Measurements from ENCODE around the gene TUBB1.

TUBB1 gene

DNA sequence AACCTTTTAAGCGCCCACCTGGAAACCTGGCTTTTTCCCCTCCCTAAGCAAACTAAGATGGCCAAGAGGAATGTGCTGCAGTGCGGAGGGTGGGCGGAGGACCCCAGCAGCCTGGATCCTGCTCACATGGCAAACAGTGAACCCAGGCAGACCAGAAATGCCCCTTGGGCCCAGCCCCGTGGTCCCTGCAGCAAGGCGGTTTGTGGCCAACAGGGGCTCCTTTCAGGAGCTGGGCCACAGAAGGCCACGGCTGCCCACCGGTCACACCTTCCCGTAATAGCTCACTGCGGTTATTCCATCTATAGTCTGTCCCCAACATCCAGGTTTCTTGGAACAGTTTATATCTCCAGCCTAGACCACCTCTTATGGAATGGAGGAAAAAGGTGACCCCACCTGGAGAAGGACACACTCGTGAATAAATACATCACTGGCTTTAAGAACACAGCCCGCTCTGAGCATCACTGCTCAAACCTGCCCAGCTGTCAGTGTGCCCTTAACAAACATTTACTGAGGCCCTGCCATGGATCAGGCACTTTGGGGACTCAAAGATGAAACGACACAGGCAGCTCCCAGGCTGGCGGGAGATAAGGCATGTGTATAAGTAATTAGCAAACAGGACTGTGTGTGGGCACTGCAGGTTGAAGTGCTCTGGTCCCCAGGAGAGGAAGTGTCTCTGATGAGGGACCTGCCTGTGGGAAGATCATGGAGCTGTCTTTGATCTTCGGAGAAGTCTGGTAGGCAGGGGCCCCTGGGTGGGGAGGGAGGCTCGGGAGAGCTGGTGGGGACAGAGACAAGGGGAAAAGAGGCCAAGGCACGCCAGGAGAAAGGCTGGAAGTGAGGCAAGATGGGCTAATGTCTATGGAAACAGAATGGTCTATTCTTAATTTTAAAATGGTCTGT is 3.2 kb upstream of the TUBB1 start:
- H3K9ac ChIP-seq (ENCODE audit: low read length): no peak overlapping the region
- no peak overlapping the region for H3K4me3 ChIP-seq (ENCODE audit: low read length)
- H3K9me3 ChIP-seq (ENCODE audit: control insufficient read depth, low read depth, low read length): no peaks in the 10 kb centered on the region
- H3K27ac ChIP-seq (ENCODE audit: low read length): no peak overlapping the region
- H3K27me3 ChIP-seq (ENCODE audit: control insufficient read depth, insufficient read depth, low read length): no peaks in the 10 kb centered on the region
- H3K36me3 ChIP-seq (ENCODE audit: control insufficient read depth, low read depth, low read length): no peaks in the 10 kb centered on the region
- H3K4me1 ChIP-seq (ENCODE audit: control insufficient read depth, low read depth, low read length): peaks cover 3% of the 10 kb centered on the region

DNA sequence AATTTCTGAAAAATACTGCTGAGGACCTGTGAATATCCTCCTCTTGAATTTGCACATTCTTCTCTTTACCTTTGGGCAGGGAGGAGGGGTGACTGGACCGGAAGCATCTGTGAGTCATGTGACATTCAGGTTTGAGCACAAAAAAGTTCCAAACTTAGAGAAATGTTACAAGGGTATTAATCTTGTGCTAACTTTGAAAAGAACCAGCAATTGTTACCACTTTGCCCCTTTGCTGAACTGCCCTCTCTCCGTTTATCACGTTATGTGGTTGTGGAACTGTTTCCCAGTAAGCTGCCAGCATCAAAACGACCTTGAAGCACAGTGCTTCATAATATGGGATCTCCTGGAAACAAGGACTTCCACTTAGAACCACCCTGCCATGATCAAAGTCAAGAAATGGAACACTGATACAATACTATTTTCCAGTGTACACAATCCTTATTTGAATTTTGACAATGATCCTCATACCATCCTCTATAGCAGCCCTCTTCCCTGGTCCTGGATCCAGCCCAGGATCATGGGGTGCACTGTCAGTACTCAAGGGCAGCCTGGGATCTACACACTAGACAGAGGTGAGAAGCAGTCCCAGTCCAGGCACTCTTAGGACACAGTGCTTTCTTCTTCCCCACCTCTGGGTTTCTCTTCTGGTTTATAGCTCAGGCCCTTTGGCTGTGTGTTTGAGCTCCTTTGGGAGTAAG is 2.3 kb upstream of the TUBB1 start:
- no peaks in the 10 kb centered on the region for H3K36me3 ChIP-seq (ENCODE audit: control insufficient read depth, low read depth, low read length)
- no peak overlapping the region for H3K27ac ChIP-seq (ENCODE audit: low read length)
- H3K4me1 ChIP-seq (ENCODE audit: control insufficient read depth, low read depth, low read length): no peaks in the 10 kb centered on the region
- no peak overlapping the region for H3K4me3 ChIP-seq (ENCODE audit: low read length)
- no peaks in the 10 kb centered on the region for H3K27me3 ChIP-seq (ENCODE audit: control insufficient read depth, insufficient read depth, low read length)
- no peak overlapping the region for H3K9ac ChIP-seq (ENCODE audit: low read length)
- no peaks in the 10 kb centered on the region for H3K9me3 ChIP-seq (ENCODE audit: control insufficient read depth, low read depth, low read length)

DNA sequence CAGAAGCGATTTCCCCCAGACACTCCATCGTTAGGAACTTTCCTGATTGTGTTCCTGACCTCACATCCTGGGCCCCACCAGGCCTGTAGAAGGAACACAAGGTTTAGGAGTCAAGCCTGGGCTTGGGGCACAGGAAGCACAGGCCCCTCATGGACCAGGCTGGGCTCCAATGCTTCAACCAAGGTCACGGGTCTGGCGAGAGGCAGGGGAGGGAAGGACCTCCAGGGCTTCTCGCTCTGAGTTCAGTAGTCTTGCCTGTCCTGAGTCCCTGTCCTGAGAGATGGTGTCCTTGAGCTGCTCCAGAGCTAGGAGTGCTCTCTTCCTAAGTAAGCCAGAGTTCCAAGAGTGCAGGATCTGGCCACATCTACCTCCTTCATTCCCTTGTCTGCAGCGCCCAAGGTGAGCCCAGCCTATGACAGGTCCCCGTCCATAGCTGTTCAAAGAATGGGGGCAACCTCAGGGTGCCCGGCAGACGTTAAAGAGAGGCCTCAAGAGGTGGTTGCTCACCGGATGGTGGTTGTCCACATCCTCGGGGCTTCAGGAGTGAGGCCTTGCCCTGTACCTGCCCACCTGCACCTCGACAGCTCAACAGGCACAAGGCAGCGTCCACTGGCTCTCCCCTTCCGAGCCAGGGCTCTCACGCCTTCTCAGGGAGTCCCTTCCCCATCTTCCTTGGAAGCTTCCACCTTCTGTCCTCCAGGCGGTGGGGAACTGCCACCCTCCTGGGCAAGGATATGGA is 1.6 kb upstream of the TUBB1 start:
- Histone ChIP-seq H3K4me3 (ENCODE audit: low read length) (no peak overlapping the region), H3K36me3 (ENCODE audit: control insufficient read depth, low read depth, low read length) (peaks cover 3% of the 10 kb centered on the region), H3K9ac (ENCODE audit: low read length) (no peak overlapping the region), H3K9me3 (ENCODE audit: control insufficient read depth, low read depth, low read length) (no peaks in the 10 kb centered on the region), H3K27me3 (ENCODE audit: control insufficient read depth, insufficient read depth, low read length) (no peaks in the 10 kb centered on the region), H3K27ac (ENCODE audit: low read length) (no peak overlapping the region), H3K4me1 (ENCODE audit: control insufficient read depth, low read depth, low read length) (no peaks in the 10 kb centered on the region)

DNA sequence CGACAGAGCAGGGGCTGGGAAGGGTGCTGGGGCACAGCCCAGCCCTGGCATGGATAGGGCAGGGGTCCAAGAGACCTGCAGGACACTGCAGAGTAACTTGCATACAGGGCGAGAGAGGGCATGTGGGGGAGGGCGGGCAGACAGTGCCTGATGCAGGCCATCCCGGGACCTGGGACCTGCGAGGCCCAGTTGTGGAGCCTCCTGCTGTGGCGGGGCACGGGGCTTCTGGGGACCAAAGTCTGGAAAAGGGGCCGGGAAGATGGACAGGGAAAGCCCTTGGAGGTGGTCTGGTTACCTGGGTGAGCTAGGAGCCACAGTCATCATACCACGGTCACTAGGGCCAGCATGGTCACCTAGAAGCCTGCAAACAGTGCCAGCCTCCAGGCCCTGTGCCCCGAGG is 412 bp upstream of the TUBB1 start:
- Histone ChIP-seq H3K27ac (ENCODE audit: low read length) (no peak overlapping the region), H3K4me3 (ENCODE audit: low read length) (no peak overlapping the region), H3K9me3 (ENCODE audit: control insufficient read depth, low read depth, low read length) (no peaks in the 10 kb centered on the region), H3K4me1 (ENCODE audit: control insufficient read depth, low read depth, low read length) (no peaks in the 10 kb centered on the region), H3K36me3 (ENCODE audit: control insufficient read depth, low read depth, low read length) (peaks cover 13% of the 10 kb centered on the region), H3K27me3 (ENCODE audit: control insufficient read depth, insufficient read depth, low read length) (no peaks in the 10 kb centered on the region), H3K9ac (ENCODE audit: low read length) (no peak overlapping the region)

DNA sequence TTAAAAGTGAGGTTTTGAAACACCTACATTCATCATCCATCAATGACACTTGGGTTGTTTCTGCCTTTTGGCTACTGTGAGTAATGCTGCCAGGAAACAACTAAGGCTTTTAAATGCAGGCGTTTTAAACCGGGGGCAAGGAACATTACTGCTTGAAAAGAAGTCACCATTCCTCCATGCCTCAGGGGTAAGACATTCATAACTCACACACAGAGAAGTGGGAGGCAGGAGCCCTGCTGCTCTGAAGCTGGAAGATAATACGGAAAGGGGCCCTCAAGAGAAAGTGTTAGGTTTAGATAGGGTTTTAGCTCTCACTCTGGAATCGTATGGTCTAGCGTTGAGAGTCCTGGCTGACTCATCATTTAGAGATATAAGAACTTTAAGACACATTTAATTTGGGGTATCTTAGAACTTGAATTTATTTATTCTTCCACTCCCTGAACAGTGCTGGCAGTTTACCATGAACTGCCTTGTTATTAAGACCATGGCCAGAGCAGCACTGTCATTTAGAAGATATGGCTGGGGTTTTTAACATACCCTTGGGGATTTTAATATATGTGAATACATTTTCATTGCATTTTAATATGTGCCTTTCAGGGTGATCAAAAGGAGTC is 1.8 kb downstream of the TUBB1 start:
- H3K4me1 ChIP-seq (ENCODE audit: control insufficient read depth, low read depth, low read length): peaks cover 11% of the 10 kb centered on the region
- peaks cover 28% of the 10 kb centered on the region for H3K36me3 ChIP-seq (ENCODE audit: control insufficient read depth, low read depth, low read length)
- H3K27ac ChIP-seq (ENCODE audit: low read length): no peak overlapping the region
- no peak overlapping the region for H3K9ac ChIP-seq (ENCODE audit: low read length)
- H3K27me3 ChIP-seq (ENCODE audit: control insufficient read depth, insufficient read depth, low read length): peaks cover 2% of the 10 kb centered on the region
- no peaks in the 10 kb centered on the region for H3K9me3 ChIP-seq (ENCODE audit: control insufficient read depth, low read depth, low read length)
- no peak overlapping the region for H3K4me3 ChIP-seq (ENCODE audit: low read length)

DNA sequence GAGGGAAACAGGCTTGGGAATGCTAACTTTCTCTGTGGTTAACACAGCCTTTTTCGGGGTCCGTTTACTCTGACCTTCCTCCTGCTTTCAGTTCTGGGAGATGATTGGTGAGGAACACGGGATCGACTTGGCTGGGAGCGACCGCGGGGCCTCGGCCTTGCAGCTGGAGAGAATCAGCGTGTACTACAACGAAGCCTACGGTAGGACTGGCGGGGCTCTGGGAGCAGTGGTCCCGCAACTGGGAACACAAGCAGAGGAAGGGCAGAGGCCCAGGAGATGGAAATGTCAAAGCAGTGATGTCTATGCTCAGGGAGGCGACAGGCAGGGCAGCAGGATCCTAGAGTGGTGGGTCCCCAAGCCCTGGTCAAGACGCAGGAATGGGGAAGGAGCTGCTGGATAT is 3.5 kb downstream of the TUBB1 start:
- H3K9ac ChIP-seq (ENCODE audit: low read length): no peak overlapping the region
- no peak overlapping the region for H3K4me3 ChIP-seq (ENCODE audit: low read length)
- H3K27me3 ChIP-seq (ENCODE audit: control insufficient read depth, insufficient read depth, low read length): peaks cover 19% of the 10 kb centered on the region
- H3K36me3 ChIP-seq (ENCODE audit: control insufficient read depth, low read depth, low read length): peaks cover 42% of the 10 kb centered on the region
- H3K27ac ChIP-seq (ENCODE audit: low read length): no peak overlapping the region
- peaks cover 13% of the 10 kb centered on the region for H3K4me1 ChIP-seq (ENCODE audit: control insufficient read depth, low read depth, low read length)
- H3K9me3 ChIP-seq (ENCODE audit: control insufficient read depth, low read depth, low read length): no peaks in the 10 kb centered on the region

DNA sequence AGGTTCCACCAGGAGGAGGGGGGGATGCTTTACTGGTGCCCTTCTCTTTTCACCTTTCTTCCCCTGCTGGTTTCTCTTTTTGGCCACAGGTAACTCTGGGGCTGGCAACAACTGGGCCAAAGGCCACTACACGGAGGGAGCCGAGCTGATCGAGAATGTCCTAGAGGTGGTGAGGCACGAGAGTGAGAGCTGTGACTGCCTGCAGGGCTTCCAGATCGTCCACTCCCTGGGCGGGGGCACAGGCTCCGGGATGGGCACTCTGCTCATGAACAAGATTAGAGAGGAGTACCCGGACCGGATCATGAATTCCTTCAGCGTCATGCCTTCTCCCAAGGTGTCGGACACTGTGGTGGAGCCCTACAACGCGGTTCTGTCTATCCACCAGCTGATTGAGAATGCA is 4.4 kb downstream of the TUBB1 start:
- H3K36me3 ChIP-seq (ENCODE audit: control insufficient read depth, low read depth, low read length): peaks cover 50% of the 10 kb centered on the region
- H3K9me3 ChIP-seq (ENCODE audit: control insufficient read depth, low read depth, low read length): no peaks in the 10 kb centered on the region
- H3K4me1 ChIP-seq (ENCODE audit: control insufficient read depth, low read depth, low read length): peaks cover 13% of the 10 kb centered on the region
- no peak overlapping the region for H3K9ac ChIP-seq (ENCODE audit: low read length)
- peaks cover 27% of the 10 kb centered on the region for H3K27me3 ChIP-seq (ENCODE audit: control insufficient read depth, insufficient read depth, low read length)
- no peak overlapping the region for H3K4me3 ChIP-seq (ENCODE audit: low read length)
- no peak overlapping the region for H3K27ac ChIP-seq (ENCODE audit: low read length)

DNA sequence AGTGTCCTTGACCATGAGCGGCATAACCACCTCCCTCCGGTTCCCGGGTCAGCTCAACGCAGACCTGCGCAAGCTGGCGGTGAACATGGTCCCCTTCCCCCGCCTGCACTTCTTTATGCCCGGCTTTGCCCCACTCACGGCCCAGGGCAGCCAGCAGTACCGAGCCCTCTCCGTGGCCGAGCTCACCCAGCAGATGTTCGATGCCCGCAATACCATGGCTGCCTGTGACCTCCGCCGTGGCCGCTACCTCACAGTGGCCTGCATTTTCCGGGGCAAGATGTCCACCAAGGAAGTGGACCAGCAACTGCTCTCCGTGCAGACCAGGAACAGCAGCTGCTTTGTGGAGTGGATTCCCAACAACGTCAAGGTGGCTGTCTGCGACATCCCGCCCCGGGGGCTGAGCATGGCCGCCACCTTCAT is 4.9 kb downstream of the TUBB1 start:
- Histone ChIP-seq H3K4me3 (ENCODE audit: low read length) (no peak overlapping the region), H3K27me3 (ENCODE audit: control insufficient read depth, insufficient read depth, low read length) (peaks cover 33% of the 10 kb centered on the region), H3K9me3 (ENCODE audit: control insufficient read depth, low read depth, low read length) (no peaks in the 10 kb centered on the region), H3K4me1 (ENCODE audit: control insufficient read depth, low read depth, low read length) (peaks cover 13% of the 10 kb centered on the region), H3K36me3 (ENCODE audit: control insufficient read depth, low read depth, low read length) (peaks cover 55% of the 10 kb centered on the region), H3K27ac (ENCODE audit: low read length) (no peak overlapping the region), H3K9ac (ENCODE audit: low read length) (no peak overlapping the region)

DNA sequence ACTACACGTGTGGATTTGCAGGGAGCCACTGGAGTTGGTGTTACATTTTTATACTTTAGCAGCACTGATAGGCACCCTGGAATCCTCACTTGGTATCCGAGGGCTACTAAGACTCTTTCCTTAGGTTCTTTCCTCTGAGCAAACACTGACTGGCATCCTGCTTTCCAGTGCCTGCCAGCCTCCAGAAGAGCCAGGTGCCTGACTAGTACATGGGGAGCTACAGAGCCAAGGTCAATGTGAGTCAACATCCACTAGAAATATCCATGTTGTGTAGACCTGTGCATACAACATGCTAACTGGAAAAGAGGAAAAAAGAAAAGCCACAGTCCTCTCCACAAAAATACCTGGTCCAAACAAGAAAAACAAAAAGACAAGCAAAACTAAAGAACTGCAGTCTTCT is 5.9 kb downstream of the TUBB1 start:
- Histone ChIP-seq H3K27ac (ENCODE audit: low read length) (no peak overlapping the region), H3K9me3 (ENCODE audit: control insufficient read depth, low read depth, low read length) (no peaks in the 10 kb centered on the region), H3K4me1 (ENCODE audit: control insufficient read depth, low read depth, low read length) (peaks cover 13% of the 10 kb centered on the region), H3K9ac (ENCODE audit: low read length) (no peak overlapping the region), H3K4me3 (ENCODE audit: low read length) (no peak overlapping the region), H3K36me3 (ENCODE audit: control insufficient read depth, low read depth, low read length) (peaks cover 65% of the 10 kb centered on the region), H3K27me3 (ENCODE audit: control insufficient read depth, insufficient read depth, low read length) (peaks cover 42% of the 10 kb centered on the region)

DNA sequence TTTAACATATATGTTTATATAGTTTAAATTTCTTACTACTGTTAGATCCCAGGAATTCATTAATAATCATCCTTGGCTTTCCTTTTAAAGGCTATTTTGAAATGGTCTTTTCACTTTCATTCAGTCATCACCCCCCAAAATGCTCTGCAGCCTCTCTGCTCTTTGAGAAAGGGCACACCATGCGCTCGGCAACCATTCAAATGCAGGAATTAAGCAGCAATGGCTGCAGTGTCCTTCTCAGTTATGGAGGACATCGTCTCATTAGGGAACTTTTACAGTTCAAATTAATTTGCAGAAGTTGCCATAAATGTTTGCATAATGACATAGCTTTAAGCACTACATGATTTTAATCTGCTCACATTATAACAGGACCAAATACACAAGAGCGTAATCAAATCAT is 6.3 kb downstream of the TUBB1 start:
- Histone ChIP-seq H3K27ac (ENCODE audit: low read length) (no peak overlapping the region), H3K36me3 (ENCODE audit: control insufficient read depth, low read depth, low read length) (peaks cover 69% of the 10 kb centered on the region), H3K4me3 (ENCODE audit: low read length) (no peak overlapping the region), H3K27me3 (ENCODE audit: control insufficient read depth, insufficient read depth, low read length) (peaks cover 46% of the 10 kb centered on the region), H3K9ac (ENCODE audit: low read length) (no peak overlapping the region), H3K9me3 (ENCODE audit: control insufficient read depth, low read depth, low read length) (no peaks in the 10 kb centered on the region), H3K4me1 (ENCODE audit: control insufficient read depth, low read depth, low read length) (peaks cover 13% of the 10 kb centered on the region)

Data from iPS-18a (cell line).